ENCODE data around the gene WDR45B. TPM values are rescaled to one million over a fixed set of nuclear protein-coding genes. Genes with fewer than 3 reads are reported as not detected.

Gene WDR45B
- total RNA-seq = 57.9 TPM

DNA sequence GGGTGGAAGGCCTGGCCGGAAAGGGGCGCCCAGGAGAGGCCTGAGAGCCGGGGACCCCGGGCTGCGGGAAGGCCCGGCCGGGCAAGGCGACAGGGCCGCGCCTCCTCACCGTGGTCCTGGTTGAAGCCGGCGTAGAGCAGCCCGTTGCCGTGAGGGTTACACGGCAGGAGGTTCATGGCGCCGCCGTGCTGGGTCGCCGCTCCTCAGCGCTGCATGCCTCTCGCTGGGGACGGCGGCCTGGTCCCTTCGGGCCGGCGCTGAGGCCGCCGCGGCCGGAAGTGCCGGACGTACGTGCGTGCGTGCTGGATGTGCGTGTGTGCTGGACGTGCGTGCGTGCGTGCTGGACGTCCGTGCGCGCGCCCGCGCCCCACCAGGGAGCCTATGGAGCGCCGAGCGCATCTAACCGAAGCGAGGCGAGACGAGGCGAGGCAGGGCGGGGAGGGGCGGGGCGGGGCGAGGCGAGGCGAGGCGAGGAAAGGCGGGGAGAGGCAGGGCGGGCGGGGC, at the start of gene WDR45B:
WDR45B (minus strand) TSS at position 280 of the 504 bp plus-strand sequence; CDS start at position 176, 104 bp downstream.

Small RNA genes within 50 kb of the gene (small RNA-seq; reads per million reads assigned to genes)
- gene MIR4525 (ENCODE audit: low replicate concordance) = not detected

Other genes with a start within 250 kb of the WDR45B start
- 31.9 TPM for gene HEXD, start 230.1 kb downstream of the WDR45B start, total RNA-seq
- 16.6 TPM for gene OGFOD3, start 229.9 kb downstream of the WDR45B start, total RNA-seq
- 35.4 TPM for gene CYBC1, start 197.7 kb downstream of the WDR45B start, total RNA-seq
- gene NARF, start 189.7 kb downstream of the WDR45B start, total RNA-seq = 78.6 TPM
- gene FOXK2, start 128.7 kb downstream of the WDR45B start, total RNA-seq = 64.5 TPM
- gene RAB40B, start 50.3 kb upstream of the WDR45B start, total RNA-seq = 16.3 TPM
- 22.5 TPM for gene FN3KRP, start 68.3 kb upstream of the WDR45B start, total RNA-seq
- gene FN3K, start 87.2 kb upstream of the WDR45B start, total RNA-seq = 25.0 TPM
- gene TBCD, start 103.6 kb upstream of the WDR45B start, total RNA-seq = 110 TPM
- not detected for gene ZNF750, start 191.6 kb upstream of the WDR45B start, total RNA-seq

All from parietal lobe (tissue), 2 donors.